Measurements from ENCODE around the gene CLSTN2.

CLSTN2 gene

DNA sequence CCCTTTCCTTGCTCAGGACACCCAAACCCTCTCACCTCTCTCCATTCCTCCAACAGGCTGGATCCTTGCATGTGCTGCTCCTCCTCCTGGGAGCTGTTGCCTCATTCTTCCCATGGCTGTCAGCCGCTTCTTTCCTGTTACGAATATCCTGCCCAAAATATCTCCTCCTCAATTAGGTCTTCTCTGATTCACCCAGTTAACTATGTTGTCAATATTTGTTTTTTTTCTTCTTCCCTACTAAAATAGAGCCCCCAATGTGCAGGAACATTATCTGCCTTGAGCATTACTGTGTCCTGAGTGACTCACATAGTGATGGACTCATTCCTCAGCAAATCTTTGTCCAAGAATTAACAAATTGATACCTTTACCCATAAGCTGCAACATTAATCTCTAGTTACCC is 357.2 kb downstream of the CLSTN2 start:
- H3K27me3 ChIP-seq (ENCODE audit: insufficient read depth, low read depth), result no peaks in the 10 kb centered on the region
- H2AFZ ChIP-seq (ENCODE audit: low read depth), result no peak overlapping the region
- no peak overlapping the region for H3K9ac ChIP-seq
- H3K4me1 ChIP-seq (ENCODE audit: low read depth, poor library complexity, severe bottlenecking), result no peaks in the 10 kb centered on the region
- H3K79me2 ChIP-seq (ENCODE audit: insufficient read depth, low read depth), result no peaks in the 10 kb centered on the region
- H4K20me1 ChIP-seq (ENCODE audit: insufficient read depth), result no peaks in the 10 kb centered on the region
- no peaks in the 10 kb centered on the region for H3K36me3 ChIP-seq (ENCODE audit: insufficient read depth)
- H3K27ac ChIP-seq, result no peak overlapping the region
- no peak overlapping the region for H3K4me3 ChIP-seq (IDR thresholded peaks at IDR 0.05; ENCODE audit: insufficient read depth, low read depth, low read length)
- no peak overlapping the region for H3K4me2 ChIP-seq
- no peak for TF ChIP-seq CTCF (conservative IDR thresholded peaks at IDR 0.05; ENCODE audit: low read depth, low read length)

DNA sequence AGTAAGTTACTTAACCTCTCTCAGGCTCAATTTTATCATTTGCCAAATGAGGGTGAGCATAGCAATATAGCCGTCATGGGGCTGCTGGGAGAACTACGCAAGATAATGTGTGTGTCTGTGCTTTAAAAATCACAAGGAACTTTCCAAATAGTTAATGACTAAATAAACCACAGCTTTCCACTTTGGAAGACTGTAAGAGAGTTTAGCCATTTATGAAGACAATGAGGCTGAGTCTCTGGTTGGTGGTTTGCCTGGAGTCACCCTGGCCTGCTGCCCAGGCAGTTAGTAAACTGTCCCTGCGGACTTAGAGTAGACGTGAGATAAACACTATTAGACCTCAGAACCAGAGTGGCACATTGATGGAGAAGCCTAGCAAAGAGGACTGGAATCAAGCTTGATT is 357.7 kb downstream of the CLSTN2 start:
- no peak for TF ChIP-seq CTCF (conservative IDR thresholded peaks at IDR 0.05; ENCODE audit: low read depth, low read length)
- no peak overlapping the region for H2AFZ ChIP-seq (ENCODE audit: low read depth)
- no peaks in the 10 kb centered on the region for H3K4me1 ChIP-seq (ENCODE audit: low read depth, poor library complexity, severe bottlenecking)
- H3K9ac ChIP-seq, result no peak overlapping the region
- no peaks in the 10 kb centered on the region for H4K20me1 ChIP-seq (ENCODE audit: insufficient read depth)
- H3K4me3 ChIP-seq (IDR thresholded peaks at IDR 0.05; ENCODE audit: insufficient read depth, low read depth, low read length), result no peak overlapping the region
- no peaks in the 10 kb centered on the region for H3K27me3 ChIP-seq (ENCODE audit: insufficient read depth, low read depth)
- H3K79me2 ChIP-seq (ENCODE audit: insufficient read depth, low read depth), result no peaks in the 10 kb centered on the region
- no peak overlapping the region for H3K4me2 ChIP-seq
- no peak overlapping the region for H3K27ac ChIP-seq
- H3K36me3 ChIP-seq (ENCODE audit: insufficient read depth), result no peaks in the 10 kb centered on the region

GRCh38 chr3:140294058-140294457 is 359.1 kb downstream of the CLSTN2 start:
- Histone ChIP-seq H3K4me2 (no peak overlapping the region), H3K27ac (no peak overlapping the region), H3K4me1 (ENCODE audit: low read depth, poor library complexity, severe bottlenecking) (no peaks in the 10 kb centered on the region), H3K36me3 (ENCODE audit: insufficient read depth) (no peaks in the 10 kb centered on the region), H3K79me2 (ENCODE audit: insufficient read depth, low read depth) (no peaks in the 10 kb centered on the region), H2AFZ (ENCODE audit: low read depth) (no peak overlapping the region), H3K27me3 (ENCODE audit: insufficient read depth, low read depth) (no peaks in the 10 kb centered on the region), H3K9ac (no peak overlapping the region), H4K20me1 (ENCODE audit: insufficient read depth) (no peaks in the 10 kb centered on the region), H3K4me3 (IDR thresholded peaks at IDR 0.05; ENCODE audit: insufficient read depth, low read depth, low read length) (no peak overlapping the region)
- no peak for TF ChIP-seq CTCF (conservative IDR thresholded peaks at IDR 0.05; ENCODE audit: low read depth, low read length)

DNA sequence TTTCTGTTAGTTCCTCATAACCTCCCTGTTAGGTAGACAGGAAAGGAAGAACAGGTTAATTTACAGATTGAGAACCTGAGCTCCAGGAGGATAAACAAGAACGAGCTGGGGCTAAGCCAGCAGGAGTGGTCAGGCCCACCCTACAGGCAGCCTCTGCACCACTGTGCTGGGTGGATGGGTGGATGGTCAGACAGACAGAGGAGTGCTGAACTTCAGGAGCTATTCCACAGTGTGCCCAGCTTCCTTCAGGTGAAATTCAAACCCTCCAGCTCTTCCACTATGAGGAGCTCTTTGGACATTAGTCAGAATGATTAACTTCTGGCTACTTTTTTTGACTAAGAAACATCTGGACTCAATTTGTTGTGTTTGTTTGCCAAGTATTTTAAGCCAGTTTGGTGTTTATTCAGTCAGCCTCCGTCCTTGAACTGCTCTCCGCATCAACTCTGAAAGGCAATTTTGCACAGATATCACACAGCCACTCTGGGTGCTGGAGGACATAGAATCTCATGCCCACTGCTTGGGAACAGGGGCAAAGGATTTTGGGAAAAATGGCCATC is 361.9 kb downstream of the CLSTN2 start:
- no peak overlapping the region for H3K27ac ChIP-seq
- H3K27me3 ChIP-seq (ENCODE audit: insufficient read depth, low read depth), result no peaks in the 10 kb centered on the region
- H3K9ac ChIP-seq, result no peak overlapping the region
- no peaks in the 10 kb centered on the region for H3K79me2 ChIP-seq (ENCODE audit: insufficient read depth, low read depth)
- H2AFZ ChIP-seq (ENCODE audit: low read depth), result no peak overlapping the region
- H4K20me1 ChIP-seq (ENCODE audit: insufficient read depth), result no peaks in the 10 kb centered on the region
- H3K4me2 ChIP-seq, result no peak overlapping the region
- no peak overlapping the region for H3K4me3 ChIP-seq (IDR thresholded peaks at IDR 0.05; ENCODE audit: insufficient read depth, low read depth, low read length)
- TF ChIP-seq CTCF (conservative IDR thresholded peaks at IDR 0.05; ENCODE audit: low read depth, low read length), result no peak
- no peaks in the 10 kb centered on the region for H3K36me3 ChIP-seq (ENCODE audit: insufficient read depth)
- H3K4me1 ChIP-seq (ENCODE audit: low read depth, poor library complexity, severe bottlenecking), result no peaks in the 10 kb centered on the region
